Occipital lobe (tissue), 2 donors: ENCODE data around the gene IL1RAPL2. TPM values are rescaled to one million over a fixed set of nuclear protein-coding genes. Genes with fewer than 3 reads are reported as not detected.
"Not testable (repeated sequence)": the region's sequence is repeated elsewhere in the genome, so short reads cannot be mapped to it uniquely, and the experiment has no call there.

ENCODE experiments used
- DNase-seq: peaks from one replicate; lab custom pipeline; 2025; lab: John Stamatoyannopoulos, UW
- total RNA-seq: library from RNA; depleted of rRNA; stranded (reverse); fragments of >200 nt; gene quantifications from one replicate; pipeline ENCODE4 v1.2.3, GENCODE V29; 2014

The IL1RAPL2 gene
- total RNA-seq, 1 donor from 2014 or later = 12.2 TPM

- DNase-seq = no peak
These were observed 451.6 kb downstream of the IL1RAPL2 start for GRCh38 chrX:105017641-105018040.

- no peak for DNase-seq
These were observed 452.9 kb downstream of the IL1RAPL2 start for GRCh38 chrX:105018865-105019264.

- not testable (repeated sequence) for DNase-seq
These were observed 463.0 kb downstream of the IL1RAPL2 start for GRCh38 chrX:105028962-105029361.

GRCh38 chrX:105038672-105039328 lies 472.8 kb downstream of the IL1RAPL2 start:
- no peak for DNase-seq

- DNase-seq = no peak
These were observed 484.9 kb downstream of the IL1RAPL2 start for GRCh38 chrX:105050921-105051320.

- no peak for DNase-seq
These were observed 485.4 kb downstream of the IL1RAPL2 start for GRCh38 chrX:105051364-105051763.

GRCh38 chrX:105052926-105053325 lies 486.9 kb downstream of the IL1RAPL2 start:
- no peak for DNase-seq

GRCh38 chrX:105063743-105064142 lies 497.7 kb downstream of the IL1RAPL2 start:
- DNase-seq = no peak

GRCh38 chrX:105098201-105098600 lies 532.2 kb downstream of the IL1RAPL2 start:
- no peak for DNase-seq

- DNase-seq = no peak
These were observed 532.8 kb downstream of the IL1RAPL2 start for GRCh38 chrX:105098812-105099211.

- no peak for DNase-seq
These were observed 535.4 kb downstream of the IL1RAPL2 start for GRCh38 chrX:105101378-105101777.

- DNase-seq = no peak
These were observed 543.9 kb downstream of the IL1RAPL2 start for GRCh38 chrX:105109936-105110335.

GRCh38 chrX:105114554-105115130 lies 548.6 kb downstream of the IL1RAPL2 start:
- no peak for DNase-seq

- DNase-seq = not testable (repeated sequence)
These were observed 549.8 kb downstream of the IL1RAPL2 start for GRCh38 chrX:105115596-105116320.

GRCh38 chrX:105116486-105116885 lies 550.5 kb downstream of the IL1RAPL2 start:
- no peak for DNase-seq

GRCh38 chrX:105117621-105118020 lies 551.6 kb downstream of the IL1RAPL2 start:
- DNase-seq = no peak

GRCh38 chrX:105120463-105120862 lies 554.5 kb downstream of the IL1RAPL2 start:
- DNase-seq = no peak

GRCh38 chrX:105121186-105121585 lies 555.2 kb downstream of the IL1RAPL2 start:
- DNase-seq = no peak

- DNase-seq = no peak
These were observed 560.2 kb downstream of the IL1RAPL2 start for GRCh38 chrX:105126201-105126600.

- no peak for DNase-seq
These were observed 568.3 kb downstream of the IL1RAPL2 start for GRCh38 chrX:105134273-105134672.

GRCh38 chrX:105136786-105137185 lies 570.8 kb downstream of the IL1RAPL2 start:
- DNase-seq = no peak

GRCh38 chrX:105150036-105150435 lies 584.0 kb downstream of the IL1RAPL2 start:
- DNase-seq = no peak

GRCh38 chrX:105150557-105150956 lies 584.6 kb downstream of the IL1RAPL2 start:
- DNase-seq = no peak
